OCI-LY7 (cell line): ENCODE results near the gene RAD21L1.

ENCODE experiments used
- CTCF ChIP-seq: fragments of 200-600 bp; sonication (generic); conservative IDR thresholded peaks from 2 replicates; pipeline ENCODE4 v1.5.1; 2014; ENCODE audit warnings: mild to moderate bottlenecking, antibody characterized with exemption, low read length, moderate library complexity, mixed read lengths
- EZH2phosphoT487 ChIP-seq: fragments of 200-600 bp; sonication (generic); IDR thresholded peaks from 2 replicates; pipeline ENCODE4 v1.6.1; 2018; ENCODE audit warnings: low read depth, borderline replicate concordance, mild to moderate bottlenecking, mixed run types, antibody characterized with exemption, low read length, moderate library complexity, mixed read lengths

GRCh38 chr20:1207293-1207878, 18.5 kb upstream of the RAD21L1 start:
- TF ChIP-seq CTCF (no peak), EZH2phosphoT487 (no peak)
